Measurements from ENCODE around the gene FBXO24. TPM values are rescaled to one million over a fixed set of nuclear protein-coding genes. Genes with fewer than 3 reads are reported as not detected.

The FBXO24 gene
- total RNA-seq, 1 donor from 2014 or later: 1.2 TPM

DNA sequence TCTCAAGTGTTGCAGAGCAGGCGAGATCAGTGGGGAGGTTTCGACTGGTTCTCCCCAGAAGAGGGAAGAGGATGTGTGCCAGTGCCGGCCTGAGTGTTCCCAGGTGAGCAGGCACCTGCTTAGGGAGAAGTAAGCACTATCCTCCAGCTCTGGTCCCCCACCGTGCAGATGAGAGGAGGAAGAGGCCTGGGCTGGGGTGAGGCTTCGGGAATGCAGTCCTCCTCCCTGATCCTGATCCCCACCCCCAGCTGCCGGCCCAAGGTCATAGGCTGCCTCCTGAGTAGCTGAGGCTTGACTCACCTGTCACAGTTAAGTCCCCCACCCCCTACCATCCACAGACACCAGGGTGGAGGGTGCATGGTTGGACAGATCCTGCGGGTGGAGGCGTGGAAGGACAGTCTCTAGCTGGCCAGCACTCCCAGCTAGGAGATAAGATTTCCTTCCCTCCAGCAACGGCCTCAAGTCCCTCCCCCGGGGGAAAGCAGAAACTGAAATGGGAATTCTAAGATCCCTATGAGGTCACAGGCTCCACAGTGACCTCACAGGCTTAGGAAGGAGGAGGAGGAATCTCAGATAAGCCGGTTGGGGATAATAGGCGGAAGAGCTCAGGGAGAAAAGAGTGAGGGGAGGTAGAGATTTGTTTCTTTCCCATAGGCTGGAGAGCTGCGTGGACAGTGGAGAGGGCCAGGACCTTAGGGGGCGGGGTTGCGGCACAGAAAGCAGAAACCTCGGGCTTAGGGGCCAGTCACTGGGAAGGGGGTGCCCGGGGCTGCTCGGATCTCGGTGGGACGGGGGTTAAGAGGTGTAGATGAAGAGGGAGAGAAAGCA is 1.2 kb upstream of the FBXO24 start:
- Histone ChIP-seq H3F3A (ENCODE audit: low read depth) (peaks cover 38% of the 10 kb centered on the region), H3K9me3 (ENCODE audit: low read depth) (no peaks in the 10 kb centered on the region), H2AFZ (replicated peaks) (no peak overlapping the region), H3K36me3 (no peaks in the 10 kb centered on the region), H3K4me2 (peak overlapping the region; percentile 90), H3K27me3 (no peaks in the 10 kb centered on the region), H3K79me2 (ENCODE audit: low read depth) (peaks cover 16% of the 10 kb centered on the region), H4K20me1 (ENCODE audit: low read depth) (peaks cover 34% of the 10 kb centered on the region), H3K4me3 (peak overlapping the region; percentile 75), H3K27ac (peak overlapping the region; percentile 90), H3K4me1 (peaks cover 32% of the 10 kb centered on the region), H3K9ac (peak overlapping the region; percentile 53)
- Mint-ChIP-seq H3K27ac (peak overlapping the region; percentile 87), H3K9me3 (no peaks in the 10 kb centered on the region), H3K4me3 (peak overlapping the region; percentile 98), H3K4me1 (peaks cover 37% of the 10 kb centered on the region), H3K36me3 (no peaks in the 10 kb centered on the region), H3K27me3 (ENCODE audit: insufficient read depth, low read depth) (peaks cover 8% of the 10 kb centered on the region)
- TF ChIP-seq, protein P1, sequence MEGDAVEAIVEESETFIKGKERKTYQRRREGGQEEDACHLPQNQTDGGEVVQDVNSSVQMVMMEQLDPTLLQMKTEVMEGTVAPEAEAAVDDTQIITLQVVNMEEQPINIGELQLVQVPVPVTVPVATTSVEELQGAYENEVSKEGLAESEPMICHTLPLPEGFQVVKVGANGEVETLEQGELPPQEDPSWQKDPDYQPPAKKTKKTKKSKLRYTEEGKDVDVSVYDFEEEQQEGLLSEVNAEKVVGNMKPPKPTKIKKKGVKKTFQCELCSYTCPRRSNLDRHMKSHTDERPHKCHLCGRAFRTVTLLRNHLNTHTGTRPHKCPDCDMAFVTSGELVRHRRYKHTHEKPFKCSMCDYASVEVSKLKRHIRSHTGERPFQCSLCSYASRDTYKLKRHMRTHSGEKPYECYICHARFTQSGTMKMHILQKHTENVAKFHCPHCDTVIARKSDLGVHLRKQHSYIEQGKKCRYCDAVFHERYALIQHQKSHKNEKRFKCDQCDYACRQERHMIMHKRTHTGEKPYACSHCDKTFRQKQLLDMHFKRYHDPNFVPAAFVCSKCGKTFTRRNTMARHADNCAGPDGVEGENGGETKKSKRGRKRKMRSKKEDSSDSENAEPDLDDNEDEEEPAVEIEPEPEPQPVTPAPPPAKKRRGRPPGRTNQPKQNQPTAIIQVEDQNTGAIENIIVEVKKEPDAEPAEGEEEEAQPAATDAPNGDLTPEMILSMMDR (IDR thresholded peaks at IDR 0.05): no peak
- TF ChIP-seq EZH2 (IDR thresholded peaks at IDR 0.05) (no peak), EZH2phosphoT487 (IDR thresholded peaks at IDR 0.05) (no peak)
- DNase-seq (ENCODE audit: low spot score): peak; percentile 91

DNA sequence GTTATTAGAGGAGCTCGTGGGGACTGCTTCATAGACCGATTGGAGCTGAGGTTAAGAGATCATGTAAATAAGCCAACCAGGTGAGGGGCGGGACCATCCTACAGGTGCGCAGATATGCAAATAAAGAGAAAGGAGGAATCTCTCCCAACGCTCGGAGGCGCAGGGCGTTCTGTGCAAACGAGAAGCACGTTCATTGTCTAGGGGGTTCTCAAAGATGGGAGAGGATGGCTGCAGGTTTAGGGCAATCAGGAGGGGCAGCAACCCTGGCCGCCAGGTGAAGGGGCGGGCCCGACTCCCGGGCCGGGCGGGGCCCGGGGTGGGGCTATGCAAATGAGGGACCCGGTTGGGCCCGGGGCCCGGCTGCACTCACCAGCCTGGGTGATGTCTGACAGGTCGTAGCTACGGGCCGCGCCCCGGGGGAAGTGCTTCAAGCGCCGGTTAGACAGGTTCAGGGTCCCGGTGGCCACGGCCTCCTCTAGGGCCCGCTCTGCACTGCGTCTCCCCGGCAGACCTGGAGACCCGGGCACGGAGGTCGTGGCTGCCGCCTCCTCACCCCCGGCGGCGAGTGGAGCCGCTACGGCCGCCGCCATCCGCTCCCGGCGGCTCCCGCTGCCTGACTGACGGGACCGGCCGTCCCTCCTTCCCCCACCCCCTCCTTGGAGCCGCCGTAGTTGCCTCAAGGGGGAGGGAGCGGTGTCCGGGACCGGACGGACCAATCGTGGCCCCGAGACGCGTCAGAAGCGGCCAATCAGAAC is 440 bp upstream of the FBXO24 start, which contains the start of gene LRCH4:
Gene LRCH4 (minus strand): TSS at position 619 of the 755 bp plus-strand sequence. CDS start 29 bp downstream, at position 590.
- H3K27me3 ChIP-seq: no peaks in the 10 kb centered on the region
- Mint-ChIP-seq H3K4me1 (peaks cover 44% of the 10 kb centered on the region), H3K9me3 (no peaks in the 10 kb centered on the region), H3K27me3 (ENCODE audit: insufficient read depth, low read depth) (peaks cover 12% of the 10 kb centered on the region), H3K36me3 (no peaks in the 10 kb centered on the region), H3K27ac (peak within 1 kb of the TSS; percentile 96), H3K4me3 (peak within 1 kb of the TSS; percentile 98)
- H3K4me1 ChIP-seq: peaks cover 36% of the 10 kb centered on the region
- peaks cover 38% of the 10 kb centered on the region for H3F3A ChIP-seq (ENCODE audit: low read depth)
- H3K9me3 ChIP-seq (ENCODE audit: low read depth): no peaks in the 10 kb centered on the region
- H3K27ac ChIP-seq: peak within 1 kb of the TSS; percentile 90
- peak within 1 kb of the TSS; percentile 53 for H3K9ac ChIP-seq
- peak within 1 kb of the TSS; percentile 75 for H3K4me3 ChIP-seq
- no peak within 1 kb of the TSS for H2AFZ ChIP-seq (replicated peaks)
- peak; percentile 77 for DNase-seq (ENCODE audit: low spot score)
- peak within 1 kb of the TSS; percentile 90 for H3K4me2 ChIP-seq
- peaks cover 34% of the 10 kb centered on the region for H4K20me1 ChIP-seq (ENCODE audit: low read depth)
- TF ChIP-seq EZH2 (IDR thresholded peaks at IDR 0.05) (no peak), EZH2phosphoT487 (IDR thresholded peaks at IDR 0.05) (no peak)
- TF ChIP-seq, protein P1 (IDR thresholded peaks at IDR 0.05): no peak
- peaks cover 16% of the 10 kb centered on the region for H3K79me2 ChIP-seq (ENCODE audit: low read depth)
- no peaks in the 10 kb centered on the region for H3K36me3 ChIP-seq

DNA sequence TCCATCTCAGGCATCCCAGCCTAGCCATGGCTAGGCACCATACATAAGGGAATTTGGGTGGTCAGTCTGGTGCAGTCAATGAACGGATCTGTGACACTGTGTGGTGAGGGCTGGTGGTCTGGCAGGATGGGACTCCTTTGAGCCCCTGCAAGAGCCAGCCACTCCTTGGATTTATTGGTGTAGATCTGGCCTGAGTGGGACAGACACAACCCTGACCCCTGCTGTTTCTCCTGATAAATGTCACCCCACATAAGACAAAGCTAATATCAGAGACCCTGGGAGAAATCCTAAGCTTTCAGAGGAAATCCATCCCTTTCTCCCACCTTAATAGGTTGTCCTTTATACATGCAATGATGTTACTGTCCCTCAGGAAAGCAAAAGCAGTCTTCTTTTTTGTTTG is 2.3 kb downstream of the FBXO24 start:
- H3K27me3 ChIP-seq: no peaks in the 10 kb centered on the region
- H3K4me2 ChIP-seq: peak overlapping the region; percentile 85
- H3K9me3 Mint-ChIP-seq: no peaks in the 10 kb centered on the region
- peak; percentile 41 for DNase-seq (ENCODE audit: low spot score)
- H3K27ac ChIP-seq: no peak overlapping the region
- peaks cover 23% of the 10 kb centered on the region for H4K20me1 ChIP-seq (ENCODE audit: low read depth)
- peaks cover 47% of the 10 kb centered on the region for H3K4me1 Mint-ChIP-seq
- no peak overlapping the region for H2AFZ ChIP-seq (replicated peaks)
- peaks cover 34% of the 10 kb centered on the region for H3K4me1 ChIP-seq
- H3K36me3 Mint-ChIP-seq: no peaks in the 10 kb centered on the region
- peak overlapping the region; percentile 62 for H3K27ac Mint-ChIP-seq
- H3K79me2 ChIP-seq (ENCODE audit: low read depth): peaks cover 16% of the 10 kb centered on the region
- TF ChIP-seq, protein P1 (IDR thresholded peaks at IDR 0.05): peak; percentile 12
- TF ChIP-seq EZH2 (IDR thresholded peaks at IDR 0.05): no peak
- H3K9me3 ChIP-seq (ENCODE audit: low read depth): no peaks in the 10 kb centered on the region
- H3F3A ChIP-seq (ENCODE audit: low read depth): peaks cover 38% of the 10 kb centered on the region
- H3K4me3 Mint-ChIP-seq: peak overlapping the region; percentile 98
- no peaks in the 10 kb centered on the region for H3K36me3 ChIP-seq
- H3K4me3 ChIP-seq: no peak overlapping the region
- peaks cover 10% of the 10 kb centered on the region for H3K27me3 Mint-ChIP-seq (ENCODE audit: insufficient read depth, low read depth)
- no peak overlapping the region for H3K9ac ChIP-seq
